ENCODE results near the gene LRRC51.

- TF ChIP-seq EP300 (IDR thresholded peaks at IDR 0.05) (no peak), POLR2A (IDR thresholded peaks at IDR 0.05; ENCODE audit: low read depth) (no peak)
Observed at GRCh38 chr11:72067676-72068075, 13.0 kb upstream of the LRRC51 start.
